Fibroblast of the aortic adventitia (primary cell): ENCODE data around the gene CAMTA1. TPM values are rescaled to one million over a fixed set of nuclear protein-coding genes. Genes with fewer than 3 reads are reported as not detected.

ENCODE experiments used
- DNase-seq: peaks from one replicate; pipeline ENCODE4 v3.0.0-alpha.2; 2010; ENCODE audit warnings: low read depth
- H3K4me3 ChIP-seq: 2 replicates; pipeline ENCODE4 v1.5.1; 2011; ENCODE audit warnings: low read depth, mild to moderate bottlenecking, control low read depth, low read length, moderate library complexity
- CTCF ChIP-seq: IDR thresholded peaks from 2 replicates; pipeline ENCODE4 v1.5.1; 2011; ENCODE audit warnings: mild to moderate bottlenecking, low read length, control low read depth, inconsistent platforms; ENCODE audit not compliant: insufficient read depth
- total RNA-seq: library from RNA; depleted of rRNA; stranded (reverse); fragments of >200 nt; gene quantifications from 2 replicates; pipeline ENCODE4 v1.2.3, GENCODE V29; 2012; ENCODE audit warnings: low replicate concordance

Gene CAMTA1
- total RNA-seq, 1 donor: 91.9 TPM

- H3K4me3 ChIP-seq: no peak overlapping the region
- TF ChIP-seq CTCF: no peak
- DNase-seq: no peak
Observed at GRCh38 chr1:7192453-7192852, 407.2 kb downstream of the CAMTA1 start.

- DNase-seq: no peak
- no peak for TF ChIP-seq CTCF
- no peak overlapping the region for H3K4me3 ChIP-seq
Observed at GRCh38 chr1:7196036-7196911, 411.0 kb downstream of the CAMTA1 start.

- no peak for TF ChIP-seq CTCF
- no peak overlapping the region for H3K4me3 ChIP-seq
- DNase-seq: no peak
Observed at GRCh38 chr1:7198664-7199063, 413.4 kb downstream of the CAMTA1 start.

- no peak overlapping the region for H3K4me3 ChIP-seq
- DNase-seq: no peak
- no peak for TF ChIP-seq CTCF
Observed at GRCh38 chr1:7199077-7199779, 414.0 kb downstream of the CAMTA1 start.

GRCh38 chr1:7207875-7208646 lies 422.8 kb downstream of the CAMTA1 start:
- TF ChIP-seq CTCF: peak; percentile 44

GRCh38 chr1:7208647-7209180 lies 423.5 kb downstream of the CAMTA1 start:
- H3K4me3 ChIP-seq: no peak overlapping the region
- TF ChIP-seq CTCF: no peak
- DNase-seq: no peak

More at GRCh38 chr1:7207875-7208646, 422.8 kb downstream of the CAMTA1 start:
- no peak overlapping the region for H3K4me3 ChIP-seq
- DNase-seq: peak; percentile 35
